Gastrocnemius medialis (tissue), 4 donors: ENCODE data around the gene AGAP1. TPM values are rescaled to one million over a fixed set of nuclear protein-coding genes. Genes with fewer than 3 reads are reported as not detected.

Experiments used
- ATAC-seq, 2 donors: fragments of 150-250 bp; one replicate each; pipeline ENCODE4 v1.9.1; 2016
- DNase-seq, 2 donors: peaks; one replicate each; pipeline ENCODE4 v3.0.0-alpha.2; 2019
- H3K27ac ChIP-seq, 4 donors: fragments of 200-600 bp; sonication (generic); 1 replicate in 1 of 4; 2 replicates in 3 of 4; pipeline ENCODE4 v1.5.1; 2016 to 2018; ENCODE audit warnings: mild to moderate bottlenecking in 2 of 4, moderate library complexity in 1 of 4
- H3K27me3 ChIP-seq, 3 donors: fragments of 200-600 bp; sonication (generic) in 2 of 3; 1 replicate in 1 of 3; 2 replicates in 2 of 3; pipeline versions ENCODE4 v1.5.1 to v1.6.0; 2016 to 2019; ENCODE audit warnings: mild to moderate bottlenecking in 1 of 3, moderate library complexity in 1 of 3
- H3K36me3 ChIP-seq, 2 donors: fragments of 200-600 bp; sonication (generic) in 1 of 2; one replicate each; pipeline ENCODE4 v1.5.1; 2017 to 2018
- H3K4me1 ChIP-seq, 2 donors: fragments of 200-600 bp; sonication (generic) in 1 of 2; one replicate each; pipeline ENCODE4 v1.5.1; 2016 to 2017; ENCODE audit warnings: mild to moderate bottlenecking in 2 of 2
- H3K4me3 ChIP-seq, 4 donors: fragments of 200-600 bp; sonication (generic) in 3 of 4; 1 replicate in 1 of 4; 2 replicates in 3 of 4; pipeline ENCODE4 v1.5.1; 2016 to 2019; ENCODE audit warnings: mild to moderate bottlenecking in 2 of 4
- H3K9me3 ChIP-seq, 3 donors: fragments of 200-600 bp; sonication (generic) in 2 of 3; 1 replicate in 1 of 3; 2 replicates in 2 of 3; pipeline ENCODE4 v1.5.1; 2016 to 2019
- CTCF ChIP-seq, 5 experiments: fragments of 450-650 bp in 3 of 5; fragments of 200-600 bp in 2 of 5; sonication (generic) in 2 of 5; IDR thresholded peaks in 4 of 5; conservative IDR thresholded peaks in 1 of 5; 1 replicate in 4 of 5; 2 replicates in 1 of 5; pipeline ENCODE4 v1.5.1; 2016 to 2019; ENCODE audit warnings: antibody characterized with exemption in 5 of 5, mild to moderate bottlenecking in 3 of 5, moderate library complexity in 3 of 5
- POLR2A ChIP-seq, 2 donors: fragments of 450-650 bp; IDR thresholded peaks; one replicate each; pipeline ENCODE4 v1.6.1; 2017; ENCODE audit warnings: antibody characterized with exemption in 2 of 2, mild to moderate bottlenecking in 2 of 2, moderate library complexity in 2 of 2
- in situ Hi-C, 4 donors: fragments of 200-750 bp; cut with MboI; loops; one replicate each; pipeline versions ENCODE4 v1.15.0 to v1.8.0; 2017; ENCODE audit warnings: low sequenced_read_pairs in 4 of 4
- intact Hi-C: fragments of 100-400 bp; cut with DNase I; formaldehyde crosslinking; loops from one replicate; pipeline ENCODE4 v1.15.1; 2023; ENCODE audit warnings: low total_unique reads
- total RNA-seq, 4 donors: library from RNA; depleted of rRNA; stranded (reverse); fragments of >200 nt; gene quantifications; one replicate each; pipeline versions ENCODE4 v1.1.0 to v1.2.3, GENCODE V29; 2016

Gene AGAP1
- total RNA-seq, 4 donors from 2014 or later: 8.5 to 26.8 (median 14.4) TPM

GRCh38 chr2:236008006-236008405, 514.2 kb downstream of the AGAP1 start:
- in situ Hi-C loops: no loop called here
- intact Hi-C loops: no loop called here
- Histone ChIP-seq H3K4me1 (no peaks in the 10 kb centered on the region), H3K4me3 (no peak overlapping the region), H3K36me3 (no peaks in the 10 kb centered on the region), H3K27me3 (no peaks in the 10 kb centered on the region), H3K9me3 (no peaks in the 10 kb centered on the region), H3K27ac (no peak overlapping the region)
- no peak for ATAC-seq
- DNase-seq: no peak
- TF ChIP-seq CTCF (IDR thresholded peaks at IDR 0.05 in 4 of 5, conservative IDR thresholded peaks at IDR 0.05 in 1 of 5) (no peak), POLR2A (IDR thresholded peaks at IDR 0.05) (no peak)

GRCh38 chr2:236008857-236009256, 515.0 kb downstream of the AGAP1 start:
- ATAC-seq: no peak
- H3K9me3 ChIP-seq: no peaks in the 10 kb centered on the region
- in situ Hi-C loops (no loop called here), intact Hi-C loops (no loop called here)
- no peaks in the 10 kb centered on the region for H3K27me3 ChIP-seq
- no peak overlapping the region for H3K27ac ChIP-seq
- no peaks in the 10 kb centered on the region for H3K4me1 ChIP-seq
- H3K36me3 ChIP-seq: no peaks in the 10 kb centered on the region
- TF ChIP-seq POLR2A (IDR thresholded peaks at IDR 0.05) (no peak), CTCF (IDR thresholded peaks at IDR 0.05 in 4 of 5, conservative IDR thresholded peaks at IDR 0.05 in 1 of 5) (no peak)
- no peak for DNase-seq
- no peak overlapping the region for H3K4me3 ChIP-seq

- H3K27ac ChIP-seq: no peak overlapping the region
- no peak overlapping the region for H3K4me3 ChIP-seq
- no peaks in the 10 kb centered on the region for H3K4me1 ChIP-seq
- no peak for DNase-seq
- no peaks in the 10 kb centered on the region for H3K27me3 ChIP-seq
- TF ChIP-seq CTCF (IDR thresholded peaks at IDR 0.05 in 4 of 5, conservative IDR thresholded peaks at IDR 0.05 in 1 of 5) (no peak), POLR2A (IDR thresholded peaks at IDR 0.05) (no peak)
- no peaks in the 10 kb centered on the region for H3K9me3 ChIP-seq
- in situ Hi-C loops: no loop called here
- ATAC-seq: no peak
- intact Hi-C loops: no loop called here
- no peaks in the 10 kb centered on the region for H3K36me3 ChIP-seq
Observed at GRCh38 chr2:236010920-236011685, 517.3 kb downstream of the AGAP1 start.

DNA sequence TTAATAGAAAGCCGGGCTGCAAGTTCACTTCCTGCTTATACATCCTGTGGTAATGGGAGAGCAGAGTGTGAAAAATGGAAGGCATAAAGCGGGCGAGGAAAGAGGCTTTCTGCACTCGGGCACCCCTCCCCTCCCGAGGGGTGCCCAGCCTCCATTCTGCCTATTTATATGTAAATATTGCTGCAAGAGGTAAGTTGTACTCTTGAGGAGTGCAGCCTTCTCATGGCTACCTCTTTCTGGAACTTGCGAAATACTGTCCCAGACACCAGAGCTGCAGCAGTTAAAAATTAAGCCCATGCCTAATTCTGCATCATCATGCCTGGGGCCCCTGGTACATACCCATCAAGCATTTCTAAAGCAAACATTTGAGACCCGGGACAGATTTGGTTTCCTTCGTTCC, 518.3 kb downstream of the AGAP1 start:
- intact Hi-C loops: no loop called here
- no peaks in the 10 kb centered on the region for H3K27me3 ChIP-seq
- ATAC-seq (no peak), DNase-seq (no peak)
- no peaks in the 10 kb centered on the region for H3K4me1 ChIP-seq
- no peaks in the 10 kb centered on the region for H3K36me3 ChIP-seq
- no peak overlapping the region for H3K4me3 ChIP-seq
- no peaks in the 10 kb centered on the region for H3K9me3 ChIP-seq
- TF ChIP-seq POLR2A (IDR thresholded peaks at IDR 0.05) (no peak), CTCF (IDR thresholded peaks at IDR 0.05 in 4 of 5, conservative IDR thresholded peaks at IDR 0.05 in 1 of 5) (no peak)
- no peak overlapping the region for H3K27ac ChIP-seq
- in situ Hi-C loops: no loop called here
